Uterus (tissue), 2 donors: ENCODE data around the gene CASK.

Experiments used
- CTCF ChIP-seq, 4 experiments: fragments of 200-600 bp in 2 of 4; fragments of 450-650 bp in 2 of 4; sonication (generic) in 2 of 4; IDR thresholded peaks; one replicate each; pipeline ENCODE4 v1.5.1; 2016 to 2019; ENCODE audit warnings: antibody characterized with exemption in 4 of 4, mild to moderate bottlenecking in 2 of 4, moderate library complexity in 1 of 4
- POLR2A ChIP-seq, 2 donors: fragments of 450-650 bp; IDR thresholded peaks; one replicate each; pipeline ENCODE4 v1.6.1; 2016; ENCODE audit warnings: antibody characterized with exemption in 2 of 2, mild to moderate bottlenecking in 1 of 2, moderate library complexity in 1 of 2

- TF ChIP-seq CTCF (IDR thresholded peaks at IDR 0.05) (no peak), POLR2A (IDR thresholded peaks at IDR 0.05) (no peak)
These were observed 22.9 kb upstream of the CASK start for GRCh38 chrX:41946235-41946634.
